ENCODE measurements around the gene GMNN. TPM values are rescaled to one million over a fixed set of nuclear protein-coding genes. Genes with fewer than 3 reads are reported as not detected.
"Not testable (repeated sequence)": the region's sequence is repeated elsewhere in the genome, so short reads cannot be mapped to it uniquely, and the experiment has no call there.

Gene GMNN
- total RNA-seq, 1 donor from 2014 or later = 66.3 TPM

GRCh38 chr6:24742216-24742738, 32.5 kb upstream of the GMNN start:
- no peaks in the 10 kb centered on the region for H3K4me1 Mint-ChIP-seq (ENCODE audit: unreplicated experiment)
- no peaks in the 10 kb centered on the region for H3K27me3 Mint-ChIP-seq
- no peak for DNase-seq (ENCODE audit: extremely low spot score, unreplicated experiment)
- H3K36me3 Mint-ChIP-seq = no peaks in the 10 kb centered on the region
- TF ChIP-seq, protein P1, sequence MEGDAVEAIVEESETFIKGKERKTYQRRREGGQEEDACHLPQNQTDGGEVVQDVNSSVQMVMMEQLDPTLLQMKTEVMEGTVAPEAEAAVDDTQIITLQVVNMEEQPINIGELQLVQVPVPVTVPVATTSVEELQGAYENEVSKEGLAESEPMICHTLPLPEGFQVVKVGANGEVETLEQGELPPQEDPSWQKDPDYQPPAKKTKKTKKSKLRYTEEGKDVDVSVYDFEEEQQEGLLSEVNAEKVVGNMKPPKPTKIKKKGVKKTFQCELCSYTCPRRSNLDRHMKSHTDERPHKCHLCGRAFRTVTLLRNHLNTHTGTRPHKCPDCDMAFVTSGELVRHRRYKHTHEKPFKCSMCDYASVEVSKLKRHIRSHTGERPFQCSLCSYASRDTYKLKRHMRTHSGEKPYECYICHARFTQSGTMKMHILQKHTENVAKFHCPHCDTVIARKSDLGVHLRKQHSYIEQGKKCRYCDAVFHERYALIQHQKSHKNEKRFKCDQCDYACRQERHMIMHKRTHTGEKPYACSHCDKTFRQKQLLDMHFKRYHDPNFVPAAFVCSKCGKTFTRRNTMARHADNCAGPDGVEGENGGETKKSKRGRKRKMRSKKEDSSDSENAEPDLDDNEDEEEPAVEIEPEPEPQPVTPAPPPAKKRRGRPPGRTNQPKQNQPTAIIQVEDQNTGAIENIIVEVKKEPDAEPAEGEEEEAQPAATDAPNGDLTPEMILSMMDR (conservative IDR thresholded peaks at IDR 0.05) = no peak
- no peak overlapping the region for H3K27ac Mint-ChIP-seq
- H3K9me3 Mint-ChIP-seq = no peaks in the 10 kb centered on the region
- no peak overlapping the region for H3K4me3 Mint-ChIP-seq

GRCh38 chr6:24743265-24743943, 31.3 kb upstream of the GMNN start:
- Mint-ChIP-seq H3K4me3 (no peak overlapping the region), H3K4me1 (ENCODE audit: unreplicated experiment) (no peaks in the 10 kb centered on the region), H3K27ac (peak overlapping the region; percentile 35), H3K36me3 (no peaks in the 10 kb centered on the region), H3K9me3 (no peaks in the 10 kb centered on the region), H3K27me3 (no peaks in the 10 kb centered on the region)
- DNase-seq (ENCODE audit: extremely low spot score, unreplicated experiment) = no peak
- TF ChIP-seq, protein P1 (conservative IDR thresholded peaks at IDR 0.05) = no peak

DNA sequence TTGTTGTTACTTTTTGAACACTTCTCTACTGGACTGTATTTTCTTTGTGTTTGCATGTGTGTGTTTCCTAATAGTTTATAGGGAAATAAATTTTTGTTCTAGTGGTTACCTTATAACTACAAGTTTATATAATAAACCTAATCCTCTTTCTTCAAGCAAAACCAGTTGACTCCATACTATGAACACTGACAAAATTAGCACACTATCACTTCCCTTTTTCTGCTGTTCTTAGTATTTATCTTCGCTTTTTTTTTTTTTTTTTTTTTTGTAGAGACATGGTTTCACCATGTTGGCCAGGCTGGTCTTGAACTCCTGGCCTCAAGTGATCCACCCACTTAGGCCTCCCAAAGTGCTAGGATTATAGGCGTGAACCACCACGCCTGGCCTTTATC, 30.8 kb upstream of the GMNN start:
- Mint-ChIP-seq H3K27me3 (peaks cover 2% of the 10 kb centered on the region), H3K36me3 (no peaks in the 10 kb centered on the region), H3K27ac (peak overlapping the region; percentile 35), H3K9me3 (no peaks in the 10 kb centered on the region), H3K4me1 (ENCODE audit: unreplicated experiment) (no peaks in the 10 kb centered on the region), H3K4me3 (no peak overlapping the region)
- TF ChIP-seq, protein P1 (conservative IDR thresholded peaks at IDR 0.05) = no peak
- DNase-seq (ENCODE audit: extremely low spot score, unreplicated experiment) = no peak

DNA sequence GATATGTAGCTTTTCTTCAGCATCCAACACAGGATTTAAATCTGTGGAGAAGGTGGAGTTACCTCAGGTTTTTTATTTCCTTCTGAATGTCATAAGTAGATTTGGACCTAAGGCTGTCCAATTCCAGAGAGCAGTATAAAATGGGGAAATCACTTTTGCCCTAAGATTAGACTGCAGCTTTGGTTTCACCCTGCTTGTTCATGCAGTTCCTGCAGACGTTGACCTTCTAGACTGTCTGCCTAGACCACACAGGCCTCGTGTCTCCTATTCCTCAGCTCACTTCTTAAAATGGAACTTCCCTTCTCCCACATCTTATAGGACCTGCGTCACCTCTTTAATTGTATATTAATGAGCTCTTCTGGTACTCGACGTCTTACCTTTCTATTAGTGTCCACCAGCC, 29.8 kb upstream of the GMNN start:
- TF ChIP-seq, protein P1 (conservative IDR thresholded peaks at IDR 0.05) = no peak
- Mint-ChIP-seq H3K27me3 (peaks cover 3% of the 10 kb centered on the region), H3K36me3 (no peaks in the 10 kb centered on the region), H3K27ac (no peak overlapping the region), H3K4me3 (no peak overlapping the region), H3K9me3 (no peaks in the 10 kb centered on the region), H3K4me1 (ENCODE audit: unreplicated experiment) (no peaks in the 10 kb centered on the region)
- DNase-seq (ENCODE audit: extremely low spot score, unreplicated experiment) = no peak

DNA sequence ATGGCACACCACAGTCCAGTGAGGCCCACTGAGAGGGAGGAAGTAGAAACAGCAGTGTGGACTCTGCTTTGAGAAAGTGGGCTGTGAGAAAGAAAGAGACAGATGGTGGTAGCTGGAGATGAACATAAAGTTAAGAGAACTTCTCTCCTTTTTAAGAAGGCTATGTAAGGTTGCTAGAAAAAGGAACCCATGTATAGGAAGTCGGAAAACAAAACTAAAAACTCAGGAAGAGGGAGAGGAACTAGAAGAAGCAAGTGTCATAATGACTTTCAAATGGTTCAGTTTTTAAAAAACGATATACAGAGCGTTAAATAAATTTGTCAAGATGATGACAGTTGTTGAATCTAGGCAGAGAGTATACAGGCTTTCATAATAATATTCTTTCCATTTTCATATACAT, 25.4 kb upstream of the GMNN start:
- H3K4me3 Mint-ChIP-seq = no peak overlapping the region
- H3K27ac Mint-ChIP-seq = no peak overlapping the region
- peaks cover 3% of the 10 kb centered on the region for H3K27me3 Mint-ChIP-seq
- H3K36me3 Mint-ChIP-seq = no peaks in the 10 kb centered on the region
- no peaks in the 10 kb centered on the region for H3K4me1 Mint-ChIP-seq (ENCODE audit: unreplicated experiment)
- no peaks in the 10 kb centered on the region for H3K9me3 Mint-ChIP-seq
- TF ChIP-seq, protein P1 (conservative IDR thresholded peaks at IDR 0.05) = no peak
- DNase-seq (ENCODE audit: extremely low spot score, unreplicated experiment) = no peak

- not testable (repeated sequence) for H3K27ac Mint-ChIP-seq; DNase-seq (ENCODE audit: extremely low spot score, unreplicated experiment); H3K36me3 Mint-ChIP-seq; H3K9me3 Mint-ChIP-seq; H3K4me1 Mint-ChIP-seq (ENCODE audit: unreplicated experiment); H3K4me3 Mint-ChIP-seq; H3K27me3 Mint-ChIP-seq
These were observed 23.9 kb upstream of the GMNN start for GRCh38 chr6:24750878-24751277.

All from type B pancreatic cell (in vitro differentiated cells).